CD8-positive, alpha-beta memory T cell (primary cell): Measurements from ENCODE around the gene AGPAT1. TPM values are rescaled to one million over a fixed set of nuclear protein-coding genes. Genes with fewer than 3 reads are reported as not detected.

ENCODE experiments used
- CTCF ChIA-PET: fragments of 350-600 bp; sonication (Branson Sonifier 250); formaldehyde crosslinking; loops from one replicate; lab custom pipeline; 2021; ENCODE audit warnings: antibody characterized with exemption; lab: Charles Lee
- POLR2A ChIA-PET: fragments of 350-600 bp; sonication (Branson Sonifier 250); formaldehyde crosslinking; loops from one replicate; lab custom pipeline; 2021; ENCODE audit warnings: antibody characterized with exemption; lab: Charles Lee
- DNase-seq, 5 donors: peaks; one replicate each; pipeline versions ENCODE4 v3.0.0 to v3.0.0-alpha.2; 2020 to 2022; ENCODE audit warnings: mixed read lengths in 1 of 5
- H3K27ac ChIP-seq: one replicate; pipeline ENCODE4 v1.7.0; 2013; ENCODE audit warnings: low read depth, mild to moderate bottlenecking, low read length, moderate library complexity
- H3K27me3 ChIP-seq: 2 replicates; pipeline ENCODE4 v1.7.0; 2013; ENCODE audit warnings: low read length, mild to moderate bottlenecking; ENCODE audit not compliant: insufficient read depth, poor library complexity, severe bottlenecking
- H3K36me3 ChIP-seq: 2 replicates; pipeline ENCODE4 v1.7.0; 2013; ENCODE audit warnings: mild to moderate bottlenecking, low read length, moderate library complexity; ENCODE audit not compliant: insufficient read depth
- H3K4me1 ChIP-seq: 2 replicates; pipeline ENCODE4 v1.7.0; 2013; ENCODE audit warnings: mild to moderate bottlenecking, low read length, moderate library complexity; ENCODE audit not compliant: insufficient read depth
- H3K4me3 ChIP-seq: 2 replicates; pipeline ENCODE4 v1.7.0; 2013; ENCODE audit warnings: mild to moderate bottlenecking, low read length
- H3K9me3 ChIP-seq: 2 replicates; pipeline ENCODE4 v1.7.0; 2013; ENCODE audit warnings: mild to moderate bottlenecking, low read length
- H3K27ac Mint-ChIP-seq, 8 donors: one replicate each; pipeline ENCODE4 v1.8.0; 2020 to 2021; ENCODE audit warnings: mixed read lengths in 8 of 8, mild to moderate bottlenecking in 6 of 8, inconsistent platforms in 3 of 8, moderate library complexity in 3 of 8
- H3K27me3 Mint-ChIP-seq, 2 donors: one replicate each; pipeline ENCODE4 v1.8.0; 2020 to 2021; ENCODE audit warnings: mixed read lengths in 2 of 2, mild to moderate bottlenecking in 1 of 2, moderate library complexity in 1 of 2
- H3K36me3 Mint-ChIP-seq, 3 donors: one replicate each; pipeline ENCODE4 v1.8.0; 2020 to 2021; ENCODE audit warnings: mixed read lengths in 3 of 3, inconsistent platforms in 1 of 3, mild to moderate bottlenecking in 1 of 3
- H3K4me1 Mint-ChIP-seq, 3 donors: one replicate each; pipeline ENCODE4 v1.8.0; 2020 to 2021; ENCODE audit warnings: mixed read lengths in 3 of 3, inconsistent platforms in 1 of 3, mild to moderate bottlenecking in 1 of 3
- H3K4me3 Mint-ChIP-seq, 7 donors: one replicate each; pipeline ENCODE4 v1.8.0; 2020 to 2021; ENCODE audit warnings: mixed read lengths in 7 of 7, mild to moderate bottlenecking in 6 of 7, moderate library complexity in 4 of 7, inconsistent platforms in 2 of 7
- H3K9me3 Mint-ChIP-seq, 5 donors: one replicate each; pipeline ENCODE4 v1.8.0; 2020 to 2022; ENCODE audit warnings: mixed read lengths in 5 of 5, mild to moderate bottlenecking in 3 of 5, moderate library complexity in 2 of 5, inconsistent platforms in 1 of 5
- polyA plus RNA-seq: library from polyadenylated mRNA; unstranded; fragments of 300-500 nt; fragmentation: Illumina TruSeq; gene quantifications from one replicate; pipeline ENCODE4 v1.2.3, GENCODE V29; 2021
- total RNA-seq, 2 experiments: library from RNA; stranded (reverse); gene quantifications; one replicate each; pipeline ENCODE4 v1.2.3, GENCODE V29; 2021

The AGPAT1 gene, protein sequence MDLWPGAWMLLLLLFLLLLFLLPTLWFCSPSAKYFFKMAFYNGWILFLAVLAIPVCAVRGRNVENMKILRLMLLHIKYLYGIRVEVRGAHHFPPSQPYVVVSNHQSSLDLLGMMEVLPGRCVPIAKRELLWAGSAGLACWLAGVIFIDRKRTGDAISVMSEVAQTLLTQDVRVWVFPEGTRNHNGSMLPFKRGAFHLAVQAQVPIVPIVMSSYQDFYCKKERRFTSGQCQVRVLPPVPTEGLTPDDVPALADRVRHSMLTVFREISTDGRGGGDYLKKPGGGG
- total RNA-seq = 10 to 100 TPM; 42.5 to 42.6 TPM
- polyA plus RNA-seq = 23.5 TPM

DNA sequence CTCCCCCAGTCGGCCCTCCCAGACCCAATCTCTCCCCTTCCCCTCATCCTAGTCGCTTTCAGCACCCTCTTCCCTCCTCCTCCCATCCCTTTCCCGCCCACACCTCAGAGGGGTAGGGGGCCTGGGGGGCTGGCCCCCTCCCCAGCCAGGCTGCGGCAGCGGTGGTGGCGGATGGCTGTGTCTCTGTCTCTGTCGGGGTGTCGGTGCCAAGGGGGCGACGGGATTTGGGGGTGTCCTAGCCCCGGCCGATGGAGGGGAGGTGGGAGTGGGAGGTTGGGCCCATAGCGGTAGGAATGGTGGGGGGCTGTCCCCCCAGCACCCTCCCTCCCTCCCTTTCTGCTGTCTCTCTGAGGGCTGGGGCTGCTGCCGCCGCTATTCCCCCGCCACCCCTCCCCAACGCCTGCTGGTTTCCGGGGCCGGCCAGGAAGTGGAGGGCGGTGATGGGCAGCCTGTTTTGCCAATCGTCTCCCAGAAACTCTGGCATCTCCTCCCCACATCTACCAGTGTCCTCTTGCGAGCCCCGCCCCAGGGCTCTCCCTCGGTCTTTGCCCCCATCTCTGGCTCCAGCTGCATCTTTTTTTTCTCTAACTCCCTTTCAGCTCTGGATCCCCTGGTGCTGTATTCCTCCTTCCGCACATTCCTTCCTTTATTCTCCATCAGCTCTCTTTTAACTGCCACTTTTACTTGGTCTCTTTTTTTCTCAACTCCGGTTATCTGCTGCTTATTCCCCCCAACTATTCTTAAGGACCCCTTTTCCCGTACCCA is at the start of gene AGPAT1:
AGPAT1 (minus strand) TSS at position 374 of the 765 bp plus-strand sequence. CDS start 4,588 bp downstream, outside the sequence.
- Histone ChIP-seq H3K9me3 (no peaks in the 10 kb centered on the region), H3K27me3 (no peaks in the 10 kb centered on the region), H3K36me3 (no peaks in the 10 kb centered on the region), H3K4me1 (peaks cover 64% of the 10 kb centered on the region), H3K27ac (peak within 1 kb of the TSS; percentile 93), H3K4me3 (peak within 1 kb of the TSS; percentile 75)
- peak; percentile 93 to 97 (median 94) for DNase-seq
- H3K36me3 Mint-ChIP-seq = peaks cover 4 to 34% (median 16%) of the 10 kb centered on the region in 3 donors
- H3K9me3 Mint-ChIP-seq = no peaks in the 10 kb centered on the region
- peak within 1 kb of the TSS; percentile 82 to 99 (median 95) for H3K4me3 Mint-ChIP-seq
- CTCF ChIA-PET = interaction anchor here (0.7 to 2.5 kb wide), 3 partner anchors 14 to 47 kb away, joined by 3 to 16 read pairs (median 8); partner anchors contain the start of gene PBX2
- POLR2A ChIA-PET = interaction anchor here (0.7 to 4.4 kb wide), 4 partner anchors 14 to 81 kb away, joined by 4 to 20 read pairs (median 5); partner anchors contain the start of gene PBX2
- peaks cover 63 to 86% (median 80%) of the 10 kb centered on the region in 3 donors for H3K4me1 Mint-ChIP-seq
- peak within 1 kb of the TSS; percentile 92 to 99 (median 98) for H3K27ac Mint-ChIP-seq
- no peaks in the 10 kb centered on the region for H3K27me3 Mint-ChIP-seq

DNA sequence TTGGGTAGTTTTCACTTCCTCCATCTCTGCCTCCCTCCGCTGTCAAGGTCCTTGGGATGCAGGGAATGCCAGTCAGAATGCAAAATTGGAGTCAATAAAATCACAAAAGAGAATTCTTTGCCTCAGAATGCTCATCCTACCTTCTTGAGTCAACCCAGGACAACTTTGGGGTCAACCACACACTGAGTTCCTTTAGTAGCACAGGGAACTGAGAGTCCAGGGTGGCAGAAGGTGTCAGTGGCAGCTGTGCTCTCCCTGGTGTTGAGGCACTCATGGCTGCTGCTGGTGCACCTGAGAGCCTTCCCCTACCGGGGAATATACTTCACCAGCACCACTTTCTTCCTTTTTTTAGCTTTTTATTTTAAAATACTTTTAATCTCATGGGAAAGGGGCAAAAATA is 48.8 kb upstream of the AGPAT1 start:
- Histone ChIP-seq H3K27ac (no peak overlapping the region), H3K9me3 (no peaks in the 10 kb centered on the region), H3K27me3 (no peaks in the 10 kb centered on the region), H3K36me3 (no peaks in the 10 kb centered on the region), H3K4me1 (peaks cover 11% of the 10 kb centered on the region), H3K4me3 (no peak overlapping the region)
- DNase-seq = no peak
- Mint-ChIP-seq H3K4me1 (no peaks in the 10 kb centered on the region), H3K4me3 (no peak overlapping the region), H3K9me3 (no peaks in the 10 kb centered on the region), H3K27me3 (no peaks in the 10 kb centered on the region), H3K36me3 (peaks cover 0 to 2% (median 0%) of the 10 kb centered on the region in 3 donors), H3K27ac (no peak overlapping the region)
- ChIA-PET CTCF (no interaction called here), POLR2A (no interaction called here)

DNA sequence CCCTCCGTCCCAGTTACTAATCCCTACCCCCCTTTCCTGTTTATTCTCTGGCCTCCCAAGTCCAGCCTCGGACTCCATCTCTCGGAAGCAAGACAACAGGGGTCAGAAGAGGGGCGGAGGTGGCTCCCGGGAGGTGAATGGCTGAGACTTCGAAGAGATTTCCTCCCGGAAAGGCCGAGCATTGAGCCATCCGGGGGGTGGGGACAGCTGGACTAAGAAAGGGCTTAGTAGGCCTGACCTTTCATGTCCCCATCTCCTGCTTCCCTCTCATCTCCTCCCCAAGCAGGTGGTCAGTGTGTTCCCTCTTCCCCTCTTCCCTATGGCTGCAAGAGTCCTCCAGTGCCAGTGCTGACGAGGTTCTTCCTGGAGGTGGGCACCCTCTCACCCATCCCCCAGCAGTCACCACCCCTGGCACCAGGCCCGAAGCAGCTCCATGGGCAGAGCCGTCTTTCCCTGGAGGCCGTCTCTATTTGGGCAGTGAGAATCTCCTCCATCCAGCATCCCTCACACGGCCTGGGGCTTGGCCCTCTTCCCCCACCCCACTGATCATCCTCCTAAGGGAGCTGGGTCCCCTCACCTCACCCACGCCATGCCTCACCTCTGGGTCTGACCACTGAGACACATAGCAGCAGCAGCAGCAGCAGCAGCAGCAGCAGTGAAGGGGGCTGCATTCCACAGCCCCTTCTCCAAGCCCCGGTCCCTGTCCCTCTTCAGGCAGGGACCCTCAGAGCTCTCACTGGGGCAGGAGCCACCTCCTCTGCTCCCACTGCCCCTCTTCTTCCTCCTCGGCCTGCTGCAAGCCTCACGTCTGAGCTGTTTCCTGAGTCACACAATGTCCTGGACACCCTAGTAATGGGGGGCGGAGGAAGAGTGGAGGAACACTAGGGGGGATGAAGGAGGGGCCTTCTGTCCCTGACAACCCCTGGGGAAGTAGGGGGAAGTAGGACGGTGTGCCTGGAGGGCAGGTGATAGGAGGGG is 47.7 kb upstream of the AGPAT1 start, which contains the start of gene NOTCH4:
NOTCH4 (minus strand) TSS at position 810 of the 978 bp plus-strand sequence; CDS start at position 671, 139 bp downstream.
- POLR2A ChIA-PET = no interaction called here

DNA sequence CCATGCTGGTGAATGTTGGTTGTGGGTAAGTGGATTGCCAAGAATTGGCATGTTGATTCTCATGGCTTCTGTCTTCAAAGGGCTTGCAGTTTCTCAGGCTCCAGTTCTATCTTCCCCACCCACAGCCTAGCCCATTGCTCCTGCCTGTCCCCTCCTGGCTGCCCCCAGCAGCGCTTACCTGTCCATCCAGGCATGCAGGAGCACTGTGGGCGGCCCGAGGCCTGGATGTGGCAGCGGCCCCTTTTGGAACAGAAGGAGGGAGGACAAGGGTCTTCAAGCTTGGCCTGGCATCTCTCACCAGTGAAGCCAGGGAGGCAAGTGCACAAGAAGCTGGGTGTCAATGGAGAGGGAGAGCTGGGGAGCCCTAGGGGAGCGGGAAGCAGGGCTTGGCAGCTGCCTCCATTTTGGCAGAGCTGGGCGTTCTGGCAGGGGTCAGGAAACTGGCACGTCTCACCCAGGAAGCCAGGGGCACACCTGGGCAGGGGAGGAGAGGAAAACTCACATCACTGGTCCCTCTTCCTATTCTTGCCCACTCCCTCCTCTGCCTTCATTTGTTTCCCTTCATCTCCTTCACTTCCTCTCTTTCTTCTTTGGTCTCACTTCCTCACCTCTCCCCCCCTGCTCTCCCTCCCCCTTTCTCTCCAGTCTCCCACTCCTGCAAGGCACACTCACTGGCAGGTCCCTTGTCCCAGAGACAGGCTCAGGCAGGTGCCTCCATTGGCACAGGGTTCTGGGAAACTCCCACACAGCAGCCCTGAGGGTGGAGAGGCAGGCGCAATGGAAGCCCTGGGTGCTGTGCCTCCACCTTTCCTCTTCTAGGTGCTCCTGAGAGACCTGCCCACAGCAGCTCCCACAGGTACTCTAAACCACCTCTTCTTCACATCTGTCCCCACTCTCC is 46.7 kb upstream of the AGPAT1 start:
- ChIA-PET CTCF (no interaction called here), POLR2A (no interaction called here)
- H3K4me3 ChIP-seq = no peak overlapping the region
- no peaks in the 10 kb centered on the region for H3K4me1 Mint-ChIP-seq
- no peak overlapping the region for H3K27ac ChIP-seq
- no peaks in the 10 kb centered on the region for H3K36me3 ChIP-seq
- H3K27ac Mint-ChIP-seq = no peak overlapping the region
- H3K4me1 ChIP-seq = peaks cover 11% of the 10 kb centered on the region
- H3K4me3 Mint-ChIP-seq = no peak overlapping the region
- no peaks in the 10 kb centered on the region for H3K9me3 ChIP-seq
- no peaks in the 10 kb centered on the region for H3K27me3 ChIP-seq
- peaks cover 0 to 4% of the 10 kb centered on the region in 2 donors for H3K27me3 Mint-ChIP-seq
- H3K9me3 Mint-ChIP-seq = no peaks in the 10 kb centered on the region
- no peak for DNase-seq
- H3K36me3 Mint-ChIP-seq = peaks cover 0 to 2% (median 0%) of the 10 kb centered on the region in 3 donors

More for the DNA sequence above, 47.7 kb upstream of the AGPAT1 start, which contains the start of gene NOTCH4:
- DNase-seq = no peak
- no peaks in the 10 kb centered on the region for H3K36me3 ChIP-seq
- H3K4me3 Mint-ChIP-seq = no peak within 1 kb of the TSS
- no peak within 1 kb of the TSS for H3K27ac ChIP-seq
- H3K27me3 Mint-ChIP-seq = peaks cover 0 to 4% of the 10 kb centered on the region in 2 donors
- H3K27me3 ChIP-seq = no peaks in the 10 kb centered on the region
- no peak within 1 kb of the TSS for H3K27ac Mint-ChIP-seq
- H3K4me3 ChIP-seq = no peak within 1 kb of the TSS
- H3K9me3 Mint-ChIP-seq = no peaks in the 10 kb centered on the region
- peaks cover 0 to 2% (median 0%) of the 10 kb centered on the region in 3 donors for H3K36me3 Mint-ChIP-seq
- no peaks in the 10 kb centered on the region for H3K4me1 Mint-ChIP-seq
- no peaks in the 10 kb centered on the region for H3K9me3 ChIP-seq
- peaks cover 11% of the 10 kb centered on the region for H3K4me1 ChIP-seq
- CTCF ChIA-PET = no interaction called here

DNA sequence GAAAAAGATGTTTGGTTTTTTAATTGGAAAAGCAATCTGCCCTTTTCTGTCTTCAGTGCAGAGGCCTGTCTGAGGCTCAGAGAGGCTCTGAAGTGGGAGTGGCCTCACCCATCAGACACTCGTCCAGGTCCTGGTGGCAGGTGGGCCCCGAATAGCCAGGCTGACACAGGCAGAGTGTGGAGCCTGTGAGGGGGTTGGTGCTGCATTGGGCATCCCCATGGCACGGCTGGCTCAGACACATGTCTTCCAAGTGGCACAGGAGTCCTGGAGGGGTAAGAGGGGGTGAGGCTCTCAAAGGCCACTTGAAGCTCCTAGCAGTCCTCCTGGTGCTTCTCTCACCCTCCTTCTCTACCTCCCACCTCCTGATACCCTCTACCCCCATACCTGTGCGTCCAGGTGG is 44.1 kb upstream of the AGPAT1 start:
- Histone ChIP-seq H3K4me1 (peaks cover 11% of the 10 kb centered on the region), H3K27ac (no peak overlapping the region), H3K27me3 (no peaks in the 10 kb centered on the region), H3K4me3 (no peak overlapping the region), H3K36me3 (no peaks in the 10 kb centered on the region), H3K9me3 (no peaks in the 10 kb centered on the region)
- no peak for DNase-seq
- Mint-ChIP-seq H3K27ac (no peak overlapping the region), H3K4me1 (no peaks in the 10 kb centered on the region), H3K36me3 (no peaks in the 10 kb centered on the region), H3K4me3 (no peak overlapping the region), H3K9me3 (no peaks in the 10 kb centered on the region), H3K27me3 (peaks cover 0 to 4% of the 10 kb centered on the region in 2 donors)
- ChIA-PET POLR2A (no interaction called here), CTCF (no interaction called here)

DNA sequence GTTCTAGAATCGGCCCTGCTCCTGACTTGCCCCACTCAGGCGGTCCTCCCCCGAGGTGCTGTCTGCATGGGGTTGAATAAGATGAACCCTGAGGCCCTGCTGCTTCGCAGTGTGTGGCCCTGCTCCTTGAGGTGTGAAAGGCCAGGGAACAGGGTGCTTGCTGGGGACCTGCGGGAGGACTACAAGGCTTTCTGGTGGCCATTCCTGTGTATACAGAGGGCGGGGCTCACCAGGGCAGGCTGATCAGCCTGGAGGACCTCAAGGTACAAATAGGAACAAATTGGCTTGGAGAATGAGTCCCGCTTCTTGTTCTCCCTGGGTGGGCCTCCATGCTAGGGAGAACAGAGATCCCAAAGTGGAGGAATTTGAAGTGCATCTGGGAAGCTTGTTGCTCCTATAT is 42.3 kb upstream of the AGPAT1 start:
- H3K36me3 ChIP-seq = no peaks in the 10 kb centered on the region
- H3K9me3 Mint-ChIP-seq = no peaks in the 10 kb centered on the region
- CTCF ChIA-PET = no interaction called here

DNA sequence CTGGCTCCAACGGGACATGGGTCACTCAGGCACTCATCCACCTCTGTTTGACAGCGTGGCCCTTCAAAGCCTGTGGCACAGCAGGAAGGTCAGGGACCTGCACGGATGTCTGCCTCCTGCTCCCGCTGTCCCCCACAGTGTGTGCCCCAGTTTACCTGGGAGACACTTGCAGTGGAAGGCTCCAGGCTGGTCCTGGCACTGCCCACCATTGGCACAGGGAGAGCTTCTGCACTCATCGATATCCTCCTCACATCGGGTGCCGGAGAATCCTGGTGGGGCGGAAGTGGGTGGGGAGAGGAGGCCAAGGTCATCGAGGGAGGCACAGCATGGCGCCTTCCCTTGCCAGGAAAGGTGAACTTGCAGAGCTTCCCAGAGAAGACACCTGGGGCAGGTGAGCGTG is 41.1 kb upstream of the AGPAT1 start:
- ChIA-PET CTCF (no interaction called here), POLR2A (no interaction called here)
- Mint-ChIP-seq H3K36me3 (no peaks in the 10 kb centered on the region), H3K9me3 (no peaks in the 10 kb centered on the region), H3K4me1 (peaks cover 2 to 5% (median 3%) of the 10 kb centered on the region in 3 donors), H3K27me3 (peaks cover 0 to 4% of the 10 kb centered on the region in 2 donors), H3K27ac (no peak overlapping the region), H3K4me3 (no peak overlapping the region)
- no peak for DNase-seq
- H3K27ac ChIP-seq = no peak overlapping the region
- no peaks in the 10 kb centered on the region for H3K36me3 ChIP-seq
- H3K4me1 ChIP-seq = peaks cover under 1% of the 10 kb centered on the region
- H3K9me3 ChIP-seq = no peaks in the 10 kb centered on the region
- H3K27me3 ChIP-seq = no peaks in the 10 kb centered on the region
- no peak overlapping the region for H3K4me3 ChIP-seq

More for the DNA sequence above, 42.3 kb upstream of the AGPAT1 start:
- H3K4me3 Mint-ChIP-seq = no peak overlapping the region
- H3K27ac Mint-ChIP-seq = no peak overlapping the region
- peaks cover 11% of the 10 kb centered on the region for H3K4me1 ChIP-seq
- POLR2A ChIA-PET = no interaction called here
- no peak for DNase-seq
- no peaks in the 10 kb centered on the region for H3K27me3 ChIP-seq
- H3K36me3 Mint-ChIP-seq = no peaks in the 10 kb centered on the region
- no peaks in the 10 kb centered on the region for H3K4me1 Mint-ChIP-seq
- no peaks in the 10 kb centered on the region for H3K9me3 ChIP-seq
- no peak overlapping the region for H3K27ac ChIP-seq
- peaks cover 0 to 4% of the 10 kb centered on the region in 2 donors for H3K27me3 Mint-ChIP-seq
- no peak overlapping the region for H3K4me3 ChIP-seq
